ENCODE data around the gene PHAF1.

GRCh38 chr16:67116388-67117311 is 6.9 kb downstream of the PHAF1 start:
- no peak for TF ChIP-seq POLR2A (IDR thresholded peaks at IDR 0.05)
- TF ChIP-seq, protein P1, sequence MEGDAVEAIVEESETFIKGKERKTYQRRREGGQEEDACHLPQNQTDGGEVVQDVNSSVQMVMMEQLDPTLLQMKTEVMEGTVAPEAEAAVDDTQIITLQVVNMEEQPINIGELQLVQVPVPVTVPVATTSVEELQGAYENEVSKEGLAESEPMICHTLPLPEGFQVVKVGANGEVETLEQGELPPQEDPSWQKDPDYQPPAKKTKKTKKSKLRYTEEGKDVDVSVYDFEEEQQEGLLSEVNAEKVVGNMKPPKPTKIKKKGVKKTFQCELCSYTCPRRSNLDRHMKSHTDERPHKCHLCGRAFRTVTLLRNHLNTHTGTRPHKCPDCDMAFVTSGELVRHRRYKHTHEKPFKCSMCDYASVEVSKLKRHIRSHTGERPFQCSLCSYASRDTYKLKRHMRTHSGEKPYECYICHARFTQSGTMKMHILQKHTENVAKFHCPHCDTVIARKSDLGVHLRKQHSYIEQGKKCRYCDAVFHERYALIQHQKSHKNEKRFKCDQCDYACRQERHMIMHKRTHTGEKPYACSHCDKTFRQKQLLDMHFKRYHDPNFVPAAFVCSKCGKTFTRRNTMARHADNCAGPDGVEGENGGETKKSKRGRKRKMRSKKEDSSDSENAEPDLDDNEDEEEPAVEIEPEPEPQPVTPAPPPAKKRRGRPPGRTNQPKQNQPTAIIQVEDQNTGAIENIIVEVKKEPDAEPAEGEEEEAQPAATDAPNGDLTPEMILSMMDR (IDR thresholded peaks at IDR 0.05): no peak

All from Peyer's patch (tissue), 4 donors.